Mammary epithelial cell (primary cell): ENCODE data around the gene RBM20.

Source experiments
- EZH2 ChIP-seq: IDR thresholded peaks from 2 replicates; pipeline ENCODE4 v1.6.1; 2012; ENCODE audit warnings: low read length, inconsistent platforms, borderline replicate concordance
- TF ChIP-seq, protein P1 (sequence below), 2 donors: IDR thresholded peaks in 1 of 2; conservative IDR thresholded peaks in 1 of 2; 2 replicates each; pipeline ENCODE4 v1.5.1; 2011 to 2012; ENCODE audit warnings: inconsistent platforms in 2 of 2, low read length in 2 of 2, mild to moderate bottlenecking in 2 of 2, control low read depth in 1 of 2, low read depth in 1 of 2; ENCODE audit not compliant: insufficient read depth in 1 of 2; ENCODE audit errors: extremely low read depth in 1 of 2

DNA sequence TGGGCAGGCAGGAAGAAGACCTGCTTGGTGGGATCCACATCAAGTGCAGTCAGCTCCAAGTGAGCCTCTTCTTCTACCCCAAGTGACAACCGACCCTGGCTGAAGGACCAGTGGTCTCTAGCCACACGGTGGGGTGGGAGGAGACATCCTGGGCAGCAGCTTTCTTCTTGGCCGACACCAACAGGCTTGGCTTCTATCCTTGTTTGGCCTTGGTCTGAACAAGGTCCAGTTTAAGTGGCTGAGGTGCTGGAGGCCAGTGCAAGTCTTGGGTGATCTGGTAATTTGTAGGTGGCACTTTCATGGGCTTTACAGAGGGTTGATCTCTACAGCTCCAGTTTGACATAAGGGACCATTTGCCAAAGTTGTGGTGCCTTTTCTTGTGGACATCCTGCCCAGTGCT, 164.0 kb downstream of the RBM20 start:
- TF ChIP-seq, protein P1, sequence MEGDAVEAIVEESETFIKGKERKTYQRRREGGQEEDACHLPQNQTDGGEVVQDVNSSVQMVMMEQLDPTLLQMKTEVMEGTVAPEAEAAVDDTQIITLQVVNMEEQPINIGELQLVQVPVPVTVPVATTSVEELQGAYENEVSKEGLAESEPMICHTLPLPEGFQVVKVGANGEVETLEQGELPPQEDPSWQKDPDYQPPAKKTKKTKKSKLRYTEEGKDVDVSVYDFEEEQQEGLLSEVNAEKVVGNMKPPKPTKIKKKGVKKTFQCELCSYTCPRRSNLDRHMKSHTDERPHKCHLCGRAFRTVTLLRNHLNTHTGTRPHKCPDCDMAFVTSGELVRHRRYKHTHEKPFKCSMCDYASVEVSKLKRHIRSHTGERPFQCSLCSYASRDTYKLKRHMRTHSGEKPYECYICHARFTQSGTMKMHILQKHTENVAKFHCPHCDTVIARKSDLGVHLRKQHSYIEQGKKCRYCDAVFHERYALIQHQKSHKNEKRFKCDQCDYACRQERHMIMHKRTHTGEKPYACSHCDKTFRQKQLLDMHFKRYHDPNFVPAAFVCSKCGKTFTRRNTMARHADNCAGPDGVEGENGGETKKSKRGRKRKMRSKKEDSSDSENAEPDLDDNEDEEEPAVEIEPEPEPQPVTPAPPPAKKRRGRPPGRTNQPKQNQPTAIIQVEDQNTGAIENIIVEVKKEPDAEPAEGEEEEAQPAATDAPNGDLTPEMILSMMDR (conservative IDR thresholded peaks at IDR 0.05 in 1 of 2, IDR thresholded peaks at IDR 0.05 in 1 of 2; ENCODE audit: extremely low read depth in 1 of 2, insufficient read depth in 1 of 2, low read depth in 1 of 2, low read length in 2 of 2) = no peak
- TF ChIP-seq EZH2 = no peak
